Measurements from ENCODE around the gene PPIP5K2. TPM values are rescaled to one million over a fixed set of nuclear protein-coding genes. Genes with fewer than 3 reads are reported as not detected.

PPIP5K2 gene
- total and polyA plus RNA-seq, 2 donors (not counting 3 experiments of a cell fraction or from before 2014, with no cell fraction given) = 20.8 to 69.4 TPM

GRCh38 chr5:103188436-103188835 lies 68.3 kb downstream of the PPIP5K2 start:
- H3K27me3 ChIP-seq (ENCODE audit: control insufficient read depth in 2 of 2, insufficient read depth in 2 of 2, low read length in 2 of 2) = no peaks in the 10 kb centered on the region
- TF ChIP-seq POLR2AphosphoS5 (IDR thresholded peaks at IDR 0.05; ENCODE audit: insufficient read depth, low read depth, low read length) (no peak), MYC (IDR thresholded peaks at IDR 0.05; ENCODE audit: low read depth, low read length) (no peak), POLR2A (IDR thresholded peaks at IDR 0.05; ENCODE audit: low read depth, low read length) (no peak), JUN (IDR thresholded peaks at IDR 0.05; ENCODE audit: borderline replicate concordance, insufficient read depth, insufficient read length, low read depth) (no peak), EZH2 (IDR thresholded peaks at IDR 0.05; ENCODE audit: borderline replicate concordance, low read depth, low read length, severe bottlenecking) (no peak), FOS (IDR thresholded peaks at IDR 0.05; ENCODE audit: borderline replicate concordance, insufficient read depth, low read length) (no peak), GATA2 (IDR thresholded peaks at IDR 0.05; ENCODE audit: insufficient read depth, insufficient read length, low read depth, low read length) (no peak), MAX (IDR thresholded peaks at IDR 0.05; ENCODE audit: insufficient read depth, insufficient read length) (no peak), CTCF (IDR thresholded peaks at IDR 0.05; ENCODE audit: extremely low read depth in 1 of 2, insufficient read depth in 1 of 2, low read depth in 1 of 2, low read length in 2 of 2) (no peak)

More at GRCh38 chr5:103188436-103188835, 68.3 kb downstream of the PPIP5K2 start:
- Histone ChIP-seq H3K4me3 (replicated peaks in 1 of 3; ENCODE audit: insufficient read depth in 1 of 3, low read depth in 1 of 3, low read length in 3 of 3) (no peak overlapping the region), H3K4me1 (ENCODE audit: control insufficient read depth, extremely low read depth, insufficient read depth, low read length) (no peaks in the 10 kb centered on the region), H3K9me3 (replicated peaks; ENCODE audit: control insufficient read depth, insufficient read depth, low read length) (no peaks in the 10 kb centered on the region), H3K36me3 (ENCODE audit: control insufficient read depth in 2 of 2, extremely low read depth in 1 of 2, insufficient read depth in 2 of 2, low read length in 2 of 2) (peaks cover 0 to 7% of the 10 kb centered on the region in 2 experiments), H3K9ac (replicated peaks; ENCODE audit: extremely low read depth, insufficient read depth, low read length) (no peak overlapping the region), H3K9me1 (replicated peaks; ENCODE audit: control insufficient read depth, extremely low read depth, insufficient read depth, low read length) (no peaks in the 10 kb centered on the region), H2AFZ (ENCODE audit: low read depth, low read length) (no peak overlapping the region), H3K27ac (ENCODE audit: insufficient read depth, low read depth, low read length) (no peak overlapping the region), H3K4me2 (ENCODE audit: insufficient read depth, low read length) (no peak overlapping the region), H4K20me1 (replicated peaks; ENCODE audit: control insufficient read depth, extremely low read depth, insufficient read depth, low read length) (no peaks in the 10 kb centered on the region), H3K79me2 (ENCODE audit: control insufficient read depth, insufficient read depth, low read length) (no peaks in the 10 kb centered on the region)
- intact Hi-C loops (cut with micrococcal nuclease) = no loop called here
- CTCF ChIA-PET = interaction anchor here (0.9 to 2.6 kb wide), 2 partner anchors 8 to 36 kb away, joined by 3 to 11 read pairs; no protein-coding TSS in a partner anchor
- no peak for DNase-seq (ENCODE audit: low read depth, low spot score)
- no peak for FAIRE-seq
- dilution Hi-C loops (cut with MboI; ENCODE audit: extremely low pct_ligation_motif_present, low sequenced_read_pairs) = no loop called here
- POLR2A ChIA-PET = no interaction called here
- BruUV-seq (replicated peaks) = no TSS peak
